Activated CD4-positive, alpha-beta T cell treated with anti-CD3 and anti-CD28 coated beads, Interleukin-2, amount 50 U/mL, for 4 hours (primary cell): ENCODE data around the gene SNX2.
A peak's percentile ranks its signal among the peaks of the same experiment; 100 is the strongest.

Source experiments
- DNase-seq, 2 experiments: peaks; one replicate each; pipeline ENCODE4 v3.0.0-alpha.2; 2020

SNX2 gene

DNA sequence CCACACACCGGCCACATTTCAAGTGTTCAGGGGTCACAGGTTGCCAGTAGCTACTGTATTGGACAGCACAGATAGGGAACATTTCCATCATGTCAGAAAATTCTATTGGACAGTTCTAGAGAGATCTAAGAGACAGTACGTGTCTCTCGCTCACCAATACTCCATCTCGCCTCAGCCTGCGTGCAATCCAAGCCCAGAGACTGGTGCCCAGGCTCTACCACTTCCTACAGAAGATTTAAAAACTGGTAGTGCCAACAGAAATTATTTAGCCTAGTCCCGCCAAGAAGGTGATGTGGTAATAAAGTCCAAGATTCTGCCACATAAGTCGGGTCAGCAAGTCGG lies 390 bp upstream of the SNX2 start:
- DNase-seq = no peak

DNA sequence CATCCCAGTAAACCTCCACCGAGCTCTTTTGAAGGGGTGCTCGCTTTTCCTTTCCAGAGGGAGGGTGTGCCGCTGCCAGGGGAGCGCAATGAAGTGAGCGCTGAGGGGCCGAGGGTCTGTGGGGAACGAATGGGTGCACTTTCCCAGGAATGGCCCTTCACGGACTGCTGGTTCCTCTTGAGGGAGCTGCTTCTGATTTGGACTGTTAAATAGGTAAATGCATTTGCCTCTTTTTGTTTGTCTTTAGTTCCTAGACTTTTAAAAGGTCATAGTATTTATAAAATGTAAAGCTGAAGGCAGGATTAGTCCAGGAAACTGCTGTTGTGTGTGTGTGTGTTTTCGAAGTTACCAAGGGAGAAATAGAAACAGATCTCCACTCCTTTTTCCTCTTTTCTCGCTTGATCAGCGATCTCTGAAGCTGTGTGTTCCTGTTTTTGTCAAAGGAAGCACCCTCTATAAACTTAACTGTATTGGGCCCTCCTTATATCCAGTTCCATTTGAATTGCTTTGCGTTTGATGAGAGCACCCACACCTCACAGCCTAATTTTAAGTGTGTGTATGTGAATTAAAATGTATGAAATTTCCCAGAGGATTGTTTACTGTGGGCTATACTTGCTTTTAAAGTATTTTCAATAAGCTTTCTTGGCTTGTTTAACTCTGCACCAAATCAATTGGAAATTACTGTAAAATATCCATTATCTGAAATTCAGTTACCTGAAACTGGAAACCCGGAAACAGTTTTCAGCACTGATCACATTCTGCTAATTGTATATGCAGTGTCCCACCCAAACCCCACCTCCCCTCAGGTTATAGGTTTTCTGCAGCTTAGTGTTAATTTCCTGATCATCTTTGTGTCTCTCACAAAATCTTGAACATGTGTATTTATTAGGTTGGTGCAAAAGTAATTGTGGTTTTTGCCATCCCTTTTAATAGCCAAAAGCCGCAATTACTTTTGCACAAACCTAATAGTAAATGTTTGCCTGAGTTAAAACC lies 966 bp downstream of the SNX2 start:
- peak in 1 of 2 experiments; percentile 3 for DNase-seq

DNA sequence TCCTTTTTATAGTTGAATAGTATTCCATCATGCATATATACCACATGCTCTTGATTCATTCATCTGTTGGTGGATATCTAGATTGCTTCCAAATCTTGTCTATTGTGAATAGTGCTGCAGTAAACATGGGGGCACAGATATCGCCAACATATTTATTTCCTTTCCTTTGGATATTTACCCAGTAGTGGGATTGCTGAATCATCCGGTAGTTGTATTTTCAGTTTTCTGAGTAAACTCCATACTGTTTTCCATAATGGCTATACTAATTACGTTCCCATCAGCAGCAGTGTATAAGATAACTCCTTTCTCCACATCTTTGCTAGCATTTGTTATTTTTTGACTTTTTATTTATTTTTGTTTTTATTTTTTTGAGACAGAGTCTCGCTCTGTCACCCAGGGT lies 3.3 kb downstream of the SNX2 start:
- DNase-seq = no peak

DNA sequence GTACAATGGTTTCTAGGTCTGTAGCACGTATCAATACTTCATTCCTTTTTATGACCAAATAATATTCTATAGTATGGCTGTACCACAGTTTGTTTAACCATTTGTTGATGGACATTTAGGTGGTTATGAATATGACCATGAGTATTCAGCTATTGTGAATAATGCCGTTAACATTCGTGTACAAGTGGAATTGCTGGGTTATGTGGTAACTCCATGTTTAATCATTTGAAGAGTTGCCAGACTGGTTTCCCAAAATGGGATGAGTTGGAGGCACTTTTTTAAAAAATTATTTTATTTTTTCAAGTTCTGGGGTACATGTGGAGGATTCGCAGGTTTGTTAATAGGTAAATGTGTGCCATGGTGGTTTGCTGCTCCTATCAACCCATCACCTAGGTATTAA lies 4.6 kb downstream of the SNX2 start:
- DNase-seq = no peak

DNA sequence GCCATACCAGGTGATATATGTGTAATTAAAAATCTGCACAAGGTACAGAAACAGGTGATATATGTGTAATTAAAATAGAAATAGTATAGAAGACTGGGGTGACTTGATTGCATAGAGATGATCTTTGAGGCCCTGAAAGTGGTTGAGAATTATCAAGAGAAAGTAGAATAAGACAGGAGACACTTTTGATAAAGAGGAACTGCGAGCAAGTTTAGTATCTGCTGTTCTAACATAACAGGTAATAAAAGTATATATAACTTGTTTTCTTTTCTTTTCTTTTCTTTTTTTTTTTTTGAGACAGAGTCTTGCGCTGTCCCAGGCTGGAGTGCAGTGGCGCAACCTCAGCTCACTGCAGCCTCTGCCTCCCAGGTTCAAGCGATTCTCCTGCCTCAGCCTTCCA lies 5.4 kb downstream of the SNX2 start:
- DNase-seq = no peak

DNA sequence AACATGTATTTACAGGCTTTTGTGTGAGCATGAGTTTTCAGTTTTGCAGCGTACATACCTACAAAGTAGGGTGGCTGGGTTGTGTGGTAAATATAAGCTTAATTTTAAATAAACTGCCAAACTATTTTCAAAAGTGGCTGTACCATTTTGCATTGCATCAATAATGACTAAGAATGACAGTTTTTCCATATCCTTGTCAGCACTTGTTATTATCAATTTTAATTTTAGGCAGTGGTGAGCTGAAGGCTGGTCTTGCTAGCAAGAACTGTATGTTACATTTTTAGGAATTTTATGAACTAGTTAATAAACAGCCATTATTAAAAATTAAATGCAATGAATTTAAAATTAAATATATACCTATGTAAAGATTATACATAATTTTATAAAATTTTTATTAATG lies 6.6 kb downstream of the SNX2 start:
- DNase-seq = no peak

DNA sequence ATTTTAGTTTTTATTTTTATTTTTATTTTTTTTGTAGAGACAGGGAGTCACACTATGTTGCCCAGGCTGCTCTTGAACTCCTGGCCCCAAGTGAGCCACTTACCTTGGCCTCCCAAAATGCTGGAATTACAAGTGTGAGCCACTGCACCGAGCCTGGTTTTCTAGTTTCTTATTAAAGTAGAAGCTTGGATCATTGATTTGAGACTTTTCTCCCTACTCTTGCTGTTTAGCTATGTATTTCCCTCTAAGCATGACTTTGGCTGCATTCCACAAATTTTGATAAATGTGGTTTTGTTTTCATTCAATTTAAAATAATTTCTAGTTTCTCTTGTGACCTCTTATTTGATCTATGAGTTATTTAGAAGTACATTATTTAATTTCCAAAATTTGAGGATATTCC lies 10.4 kb downstream of the SNX2 start:
- DNase-seq = no peak

DNA sequence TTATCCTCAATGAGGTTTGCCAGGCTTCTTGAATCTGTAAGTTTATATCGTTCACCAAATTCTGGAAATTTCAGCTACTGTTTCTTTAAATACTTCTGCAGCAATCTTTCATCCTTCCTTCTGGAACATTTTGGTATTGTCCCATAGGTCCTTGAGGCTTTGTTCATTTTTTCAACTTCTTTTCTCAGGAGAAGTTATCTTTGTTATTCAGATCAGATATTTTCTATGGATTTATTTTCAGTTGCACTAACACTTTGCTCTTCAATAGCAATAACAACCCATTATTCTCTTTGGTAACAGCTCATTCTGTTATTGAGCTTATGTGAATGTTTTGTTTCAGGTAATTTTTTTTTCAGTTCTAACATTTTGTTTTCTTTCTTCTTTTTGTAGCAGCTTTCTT lies 13.5 kb downstream of the SNX2 start:
- no peak for DNase-seq

DNA sequence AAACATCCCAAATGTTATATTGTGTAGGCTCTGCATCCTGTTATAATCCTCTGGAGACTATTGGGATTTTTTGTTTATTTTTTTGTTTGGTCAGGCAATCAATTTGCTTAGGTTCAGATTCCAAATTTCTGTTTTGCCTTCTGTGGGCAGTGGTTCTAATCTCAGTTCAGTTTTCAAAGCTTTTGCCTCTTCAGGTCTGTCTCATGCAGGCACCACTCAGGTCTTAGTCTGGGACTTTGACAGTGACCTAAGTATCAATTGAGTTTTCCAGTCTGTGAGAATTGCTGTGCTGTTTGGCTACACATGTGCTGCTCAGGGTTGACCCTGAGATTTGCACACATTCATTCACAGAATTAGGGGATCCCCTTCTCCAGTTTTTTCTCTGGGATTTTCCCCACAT lies 14.1 kb downstream of the SNX2 start:
- no peak for DNase-seq

DNA sequence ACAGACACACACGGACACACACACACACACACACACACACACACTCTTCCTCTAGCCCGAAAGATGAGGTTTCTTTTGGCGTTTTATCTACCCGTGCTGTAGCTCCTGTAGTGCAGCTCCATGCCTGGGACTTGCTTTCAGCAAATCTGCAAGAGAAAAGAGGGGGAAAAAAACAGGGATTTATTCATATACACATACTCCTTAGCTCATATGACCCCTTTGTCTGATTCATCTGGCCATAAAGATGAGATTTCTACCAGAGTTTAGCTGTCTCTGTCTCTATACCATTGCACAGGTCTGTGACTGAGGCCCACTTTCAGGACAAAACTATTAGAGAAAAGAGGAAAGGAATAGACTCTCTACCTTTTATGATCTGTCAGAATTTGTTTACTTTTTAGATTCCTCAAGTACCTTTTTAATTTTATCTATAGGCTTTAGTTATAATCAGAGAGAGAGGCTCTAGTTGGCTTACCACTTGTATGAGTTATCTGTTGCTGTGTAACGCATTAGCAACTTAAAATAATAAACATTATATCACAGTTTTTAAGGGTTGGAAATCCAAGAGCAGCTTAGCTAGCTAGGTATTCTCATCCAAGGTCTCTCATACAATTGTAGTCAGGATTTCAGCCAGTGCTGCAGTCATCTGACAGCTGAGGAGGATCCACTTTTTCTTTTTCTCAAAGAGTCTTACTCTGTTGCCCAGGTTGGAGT lies 14.7 kb downstream of the SNX2 start:
- no peak for DNase-seq

DNA sequence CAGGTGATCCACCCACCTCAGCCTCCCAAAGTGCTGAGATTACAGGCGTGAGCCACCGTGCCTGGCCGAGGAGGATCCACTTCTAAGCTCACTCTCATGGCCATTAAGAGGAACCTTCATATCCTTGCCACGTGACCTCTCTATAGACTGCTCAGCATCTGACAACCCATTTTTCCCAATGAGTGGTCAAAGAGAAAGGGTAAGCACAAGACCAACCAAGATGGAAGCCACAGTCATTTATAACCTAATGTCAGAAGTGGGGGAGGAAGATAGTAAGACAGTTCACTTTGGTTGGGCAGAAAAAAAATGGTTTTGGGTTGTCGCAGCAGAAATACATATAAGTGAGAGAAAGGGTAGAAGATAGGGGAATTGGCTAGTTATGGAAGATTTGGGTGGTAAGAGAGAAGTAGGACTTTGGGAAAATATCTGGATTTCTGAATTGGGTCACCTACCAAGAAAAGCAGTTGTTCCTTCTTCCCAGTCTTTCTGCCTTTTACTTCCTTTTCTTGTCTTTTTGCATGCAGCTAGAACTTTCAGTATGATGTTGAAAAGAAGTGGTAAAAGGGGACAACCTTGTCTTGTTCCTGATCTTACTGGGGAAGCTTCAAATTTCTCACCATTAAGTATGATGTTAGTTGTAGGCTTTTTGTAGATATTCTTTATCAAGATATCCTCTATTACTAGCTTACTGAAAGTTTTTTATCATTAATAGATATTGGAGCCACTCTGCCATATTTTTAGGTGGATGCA lies 15.6 kb downstream of the SNX2 start:
- DNase-seq = no peak

DNA sequence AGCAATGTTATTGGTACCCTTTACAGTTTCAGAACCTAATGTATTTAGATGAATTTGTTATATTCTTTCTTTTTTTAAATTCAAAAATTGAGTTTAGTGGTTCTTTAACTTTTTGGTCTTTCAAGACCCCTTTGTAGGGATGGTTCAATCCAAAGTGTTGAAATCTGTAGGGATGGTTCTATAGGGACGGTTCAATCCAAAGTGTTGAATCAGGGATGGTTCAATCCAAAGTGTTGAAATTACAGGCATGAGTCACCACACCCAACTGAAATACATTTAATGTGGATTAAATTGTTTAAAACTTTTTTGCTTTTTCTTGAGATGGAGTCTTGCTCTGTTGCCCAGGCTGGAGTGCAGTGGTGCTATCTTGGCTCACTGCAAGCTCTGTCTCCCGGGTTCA lies 30.6 kb downstream of the SNX2 start:
- DNase-seq = no peak

DNA sequence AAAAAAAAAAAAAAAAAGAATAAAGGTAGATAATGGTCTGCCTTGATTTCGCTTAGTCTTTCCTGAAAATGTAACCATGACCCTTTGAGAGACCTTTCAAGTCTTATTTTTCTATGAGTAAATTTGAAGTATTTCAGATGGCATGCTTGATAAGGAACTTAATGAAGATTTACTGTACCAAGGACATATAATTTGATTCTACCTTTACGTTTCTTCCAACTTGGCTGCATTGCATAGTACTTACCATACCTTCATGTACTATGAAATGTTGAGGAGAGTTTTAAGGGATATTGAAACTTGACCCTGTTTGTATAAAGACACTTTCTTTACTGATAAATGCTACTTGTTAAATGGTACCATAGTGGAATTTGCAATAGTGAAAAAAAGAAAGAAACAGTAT lies 35.5 kb downstream of the SNX2 start:
- no peak for DNase-seq

DNA sequence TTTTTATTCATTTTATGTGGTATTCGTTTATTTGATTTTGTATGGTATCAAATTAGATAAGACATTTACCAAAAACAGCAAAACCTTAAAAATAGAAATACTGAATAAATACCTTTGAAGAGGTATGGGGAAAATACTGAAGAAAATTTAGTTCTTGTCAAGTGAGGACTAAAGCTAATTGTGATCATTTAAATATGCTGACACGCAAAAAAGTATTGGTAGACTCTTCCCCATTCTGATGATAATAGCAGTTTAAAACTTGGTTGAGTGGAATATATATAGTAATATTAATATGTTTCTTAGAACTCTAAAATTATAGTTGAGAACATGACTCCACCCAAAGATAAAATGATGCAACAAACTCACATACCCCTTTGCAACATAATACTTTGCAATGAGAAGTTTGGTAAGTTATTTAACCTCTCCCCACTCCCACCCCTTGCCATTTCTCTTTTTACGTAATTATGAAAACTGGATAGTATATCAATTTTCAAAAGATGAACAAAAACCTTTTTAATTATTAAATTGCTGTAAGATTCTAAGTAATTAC lies 40.4 kb downstream of the SNX2 start:
- no peak for DNase-seq

DNA sequence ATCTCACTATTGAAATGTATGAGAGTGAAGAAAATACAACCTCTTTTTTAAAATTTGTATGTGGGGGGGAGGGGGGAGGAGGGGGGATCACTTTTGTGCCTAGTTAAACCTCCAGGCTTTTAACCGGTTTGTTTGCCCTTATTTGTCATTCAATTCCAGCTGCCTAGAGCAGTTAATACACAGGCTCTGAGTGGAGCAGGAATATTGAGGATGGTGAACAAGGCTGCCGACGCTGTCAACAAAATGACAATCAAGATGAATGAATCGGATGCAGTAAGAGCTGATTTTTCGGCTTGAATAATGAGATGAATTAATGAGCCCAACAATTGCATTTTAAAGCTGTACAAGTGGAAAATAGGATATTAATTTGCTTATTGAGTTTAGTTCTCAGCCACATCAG lies 41.9 kb downstream of the SNX2 start:
- no peak for DNase-seq

DNA sequence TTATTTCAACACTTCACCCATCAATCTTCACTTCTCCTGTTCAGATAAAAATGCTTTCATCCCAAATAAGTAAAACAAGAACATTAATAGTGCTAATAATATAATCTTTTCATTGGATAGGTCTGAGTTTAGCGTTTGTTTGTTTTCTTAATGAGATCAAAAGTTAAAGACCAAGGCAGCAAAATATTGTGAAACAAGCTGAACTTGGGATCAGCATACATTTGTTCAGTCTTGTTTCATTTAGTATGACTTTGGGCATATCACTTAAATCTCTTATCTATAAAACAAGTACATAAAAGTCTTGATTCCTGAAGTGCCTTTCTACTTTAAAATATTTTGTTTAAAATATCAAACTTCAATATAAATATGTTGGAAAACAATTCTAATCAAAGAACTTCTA lies 57.1 kb downstream of the SNX2 start:
- DNase-seq = no peak

DNA sequence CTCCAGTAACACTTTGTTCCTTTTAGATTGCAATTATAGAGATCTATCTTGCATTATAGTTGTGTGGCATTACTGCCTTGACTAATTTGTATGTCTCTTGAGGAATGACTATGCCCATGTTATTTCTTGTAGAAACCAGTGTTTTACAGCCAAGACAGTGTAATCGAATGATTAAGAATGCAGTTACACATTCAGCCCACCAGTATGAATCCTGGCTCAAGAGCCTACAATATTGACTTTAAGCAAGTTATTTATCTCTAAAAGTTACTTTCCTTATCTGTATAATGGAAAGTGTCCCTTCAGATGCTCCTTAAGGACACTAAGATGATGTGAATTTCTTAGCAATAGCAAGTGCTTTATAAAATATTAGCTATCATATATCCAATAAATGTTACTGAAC lies 60.8 kb downstream of the SNX2 start:
- no peak for DNase-seq

DNA sequence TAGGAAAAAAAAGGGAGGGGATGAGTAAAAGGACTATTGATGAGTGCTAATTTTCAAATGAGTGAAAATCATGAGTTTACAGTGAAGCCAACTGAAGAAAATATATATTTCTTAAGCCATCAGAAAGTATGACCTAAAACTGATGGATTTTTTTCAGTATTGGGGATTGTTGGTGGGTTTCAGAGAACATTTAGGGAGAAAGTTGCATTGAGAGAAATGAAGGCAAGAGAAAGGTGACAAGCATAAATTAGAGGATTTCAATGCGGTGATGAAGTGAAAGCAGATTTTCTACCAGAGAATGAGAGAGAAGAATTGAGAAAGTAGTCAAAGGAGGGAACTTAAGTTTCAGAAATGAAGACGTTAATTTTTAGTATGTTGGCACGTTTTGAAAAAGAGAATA lies 62.1 kb downstream of the SNX2 start:
- DNase-seq = no peak

DNA sequence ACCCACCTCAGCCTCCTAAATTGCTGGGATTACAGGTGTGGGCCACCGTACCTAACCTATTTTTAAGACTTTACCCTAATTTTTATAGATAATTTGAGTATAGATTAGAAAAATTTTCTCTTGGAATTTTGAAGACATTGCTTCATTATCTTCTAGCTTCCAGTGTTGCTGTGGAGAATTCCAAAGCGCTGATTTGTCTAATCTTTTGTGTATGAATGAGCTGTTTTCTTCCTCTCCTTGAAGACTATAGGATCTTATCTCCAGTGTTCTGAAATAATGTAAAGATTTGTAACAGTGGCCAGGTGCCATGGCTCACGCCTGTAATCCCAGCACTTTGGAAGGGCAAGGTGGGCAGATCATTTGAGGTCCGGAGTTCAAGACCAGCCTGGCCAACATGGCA lies 64.9 kb downstream of the SNX2 start:
- DNase-seq = no peak

DNA sequence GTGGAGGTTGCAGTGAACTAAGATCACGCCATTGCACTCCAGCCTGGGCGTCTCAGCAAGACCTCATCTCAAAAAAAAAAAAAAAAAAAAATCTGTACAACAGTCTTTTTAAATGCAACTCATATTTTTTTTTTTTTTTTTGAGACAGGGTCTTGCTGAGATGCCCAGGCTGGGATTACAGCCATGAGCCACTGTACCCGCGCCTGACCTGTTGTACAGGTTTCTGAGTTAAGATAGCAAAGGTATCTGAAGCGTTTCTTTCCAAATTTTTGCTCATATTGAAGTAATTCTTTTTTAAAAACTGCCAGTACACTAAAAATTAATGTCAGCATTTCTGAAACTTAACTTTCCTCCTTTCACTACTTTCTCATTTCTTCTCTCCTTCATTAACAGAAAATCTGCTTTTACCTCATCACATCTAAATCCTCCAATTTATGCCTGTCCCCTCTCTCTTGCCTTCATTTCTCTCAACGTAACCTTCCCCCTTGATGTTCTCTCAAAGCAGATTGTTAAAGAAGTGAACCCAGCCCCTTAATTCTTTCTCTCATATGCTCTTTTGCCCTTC lies 67.2 kb downstream of the SNX2 start:
- no peak for DNase-seq

DNA sequence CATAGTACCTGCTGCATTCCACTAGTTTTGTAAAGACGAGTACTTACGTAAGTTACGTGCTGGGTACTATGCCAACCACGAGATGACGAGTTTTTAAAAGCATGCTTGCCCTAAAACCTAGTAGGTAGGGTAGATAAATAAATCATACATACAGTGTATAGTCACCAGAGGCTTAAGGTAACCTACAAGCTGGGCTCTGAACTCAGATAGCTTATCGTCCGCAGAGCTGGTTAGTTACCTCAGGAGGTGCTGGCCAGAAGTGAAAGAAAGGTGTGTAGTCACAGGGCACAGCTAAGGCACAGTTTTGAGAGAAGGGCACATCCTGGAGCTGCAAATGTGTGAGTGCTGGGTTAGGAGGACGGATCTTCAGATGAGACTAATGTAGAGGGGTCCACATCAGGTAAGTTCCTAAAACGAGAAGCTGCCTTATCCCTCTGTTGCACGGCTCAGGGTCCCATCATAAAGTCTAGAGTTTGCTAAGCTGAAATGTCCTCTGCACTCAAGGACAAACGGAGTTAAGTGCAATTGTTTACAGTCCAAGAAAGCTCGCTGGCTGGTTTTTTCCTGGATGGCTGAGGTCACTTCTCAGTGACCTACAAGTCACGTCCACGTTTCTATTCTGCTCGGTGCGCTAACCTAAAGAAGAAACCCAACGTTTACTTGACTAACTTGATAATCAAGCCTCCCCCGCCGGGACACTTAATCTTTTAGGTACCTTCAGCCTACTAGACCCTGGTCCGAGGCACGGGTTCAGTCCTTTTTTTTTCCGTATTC lies 69.4 kb downstream of the SNX2 start:
- no peak for DNase-seq

DNA sequence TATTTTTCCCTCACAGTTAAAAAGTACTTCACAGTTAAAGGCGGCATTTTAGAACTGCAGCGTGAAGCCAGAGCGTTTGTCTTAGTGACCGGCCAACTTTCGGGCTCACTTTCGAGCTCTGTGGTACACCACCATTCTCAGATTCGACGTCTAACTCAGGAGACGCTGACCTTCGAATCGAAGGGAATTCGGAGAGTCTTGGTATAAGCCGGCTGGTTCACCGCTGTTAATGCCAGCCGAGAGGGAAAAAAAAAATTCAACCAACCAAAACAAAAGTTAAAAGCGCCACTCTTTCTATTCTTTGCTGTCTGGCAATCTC lies 70.0 kb downstream of the SNX2 start:
- no peak for DNase-seq
